Measurements from ENCODE around the gene NAA38.

Gene NAA38

GRCh38 chr17:7846063-7846735, 11.2 kb downstream of the NAA38 start:
- DNase-seq (ENCODE audit: low read depth) = no peak
- TF ChIP-seq MAX (IDR thresholded peaks at IDR 0.05; ENCODE audit: low read depth, low read length) = no peak
- TF ChIP-seq MYC (IDR thresholded peaks at IDR 0.05; ENCODE audit: low read depth, low read length) = no peak
- TF ChIP-seq POLR2A (IDR thresholded peaks at IDR 0.05; ENCODE audit: extremely low read depth, insufficient read length) = no peak
- TF ChIP-seq CTCF (IDR thresholded peaks at IDR 0.05; ENCODE audit: low read depth, low read length) = no peak

GRCh38 chr17:7845359-7846062, 11.8 kb downstream of the NAA38 start:
- no peak overlapping the region for H3K4me3 ChIP-seq (ENCODE audit: low read depth, low read length)
- DNase-seq (ENCODE audit: low read depth) = no peak
- TF ChIP-seq MYC (IDR thresholded peaks at IDR 0.05; ENCODE audit: low read depth, low read length) (no peak), POLR2A (IDR thresholded peaks at IDR 0.05; ENCODE audit: extremely low read depth, insufficient read length) (no peak), MAX (IDR thresholded peaks at IDR 0.05; ENCODE audit: low read depth, low read length) (no peak), CTCF (IDR thresholded peaks at IDR 0.05; ENCODE audit: low read depth, low read length) (no peak)

More at GRCh38 chr17:7846063-7846735, 11.2 kb downstream of the NAA38 start:
- H3K4me3 ChIP-seq (ENCODE audit: low read depth, low read length) = no peak overlapping the region

- peak; percentile 80 for DNase-seq (ENCODE audit: low read depth)
- TF ChIP-seq CTCF (IDR thresholded peaks at IDR 0.05; ENCODE audit: low read depth, low read length) (no peak), POLR2A (IDR thresholded peaks at IDR 0.05; ENCODE audit: extremely low read depth, insufficient read length) (peak; percentile 18), MAX (IDR thresholded peaks at IDR 0.05; ENCODE audit: low read depth, low read length) (no peak), MYC (IDR thresholded peaks at IDR 0.05; ENCODE audit: low read depth, low read length) (no peak; the same call in 1 of the 2 replicates)
- peak overlapping the region; percentile 70 for H3K4me3 ChIP-seq (ENCODE audit: low read depth, low read length)
Observed at GRCh38 chr17:7844292-7845154, 12.8 kb downstream of the NAA38 start.

- TF ChIP-seq MYC (IDR thresholded peaks at IDR 0.05; ENCODE audit: low read depth, low read length) = peak; percentile 76
- no peak for TF ChIP-seq POLR2A (IDR thresholded peaks at IDR 0.05; ENCODE audit: extremely low read depth, insufficient read length)
- peak; percentile 60 for TF ChIP-seq MAX (IDR thresholded peaks at IDR 0.05; ENCODE audit: low read depth, low read length)
- peak; percentile 78 for DNase-seq (ENCODE audit: low read depth)
- H3K4me3 ChIP-seq (ENCODE audit: low read depth, low read length) = peak overlapping the region; percentile 70
Observed at GRCh38 chr17:7843536-7844291, 13.6 kb downstream of the NAA38 start.

GRCh38 chr17:7843257-7843535, 14.2 kb downstream of the NAA38 start:
- DNase-seq (ENCODE audit: low read depth) = no peak
- H3K4me3 ChIP-seq (ENCODE audit: low read depth, low read length) = peak overlapping the region; percentile 70
- TF ChIP-seq MYC (IDR thresholded peaks at IDR 0.05; ENCODE audit: low read depth, low read length) (no peak), POLR2A (IDR thresholded peaks at IDR 0.05; ENCODE audit: extremely low read depth, insufficient read length) (no peak), MAX (IDR thresholded peaks at IDR 0.05; ENCODE audit: low read depth, low read length) (peak; percentile 4; the same call in 1 of the 2 replicates), CTCF (IDR thresholded peaks at IDR 0.05; ENCODE audit: low read depth, low read length) (no peak)
